Esophagus muscularis mucosa (tissue), 4 donors: ENCODE measurements around the gene SMTN. TPM values are rescaled to one million over a fixed set of nuclear protein-coding genes. Genes with fewer than 3 reads are reported as not detected.

ENCODE experiments used
- DNase-seq: peaks from one replicate; pipeline ENCODE4 v3.0.0-alpha.2; 2017; ENCODE audit errors: extremely low spot score
- H3K27ac ChIP-seq, 4 donors: fragments of 200-600 bp; sonication (generic); replicated peaks in 1 of 4; 1 replicate in 3 of 4; 2 replicates in 1 of 4; pipeline ENCODE4 v1.5.1; 2016 to 2019; ENCODE audit warnings: mild to moderate bottlenecking in 1 of 4
- H3K27me3 ChIP-seq, 4 donors: fragments of 200-600 bp; sonication (generic); one replicate each; pipeline versions ENCODE4 v1.5.1 to v1.6.0; 2016 to 2019
- H3K36me3 ChIP-seq, 4 donors: fragments of 200-600 bp; sonication (generic); one replicate each; pipeline ENCODE4 v1.5.1; 2016 to 2019
- H3K4me1 ChIP-seq, 4 donors: fragments of 200-600 bp; sonication (generic); one replicate each; pipeline ENCODE4 v1.5.1; 2016 to 2019
- H3K4me3 ChIP-seq, 4 donors: fragments of 200-600 bp; sonication (generic); 1 replicate in 2 of 4; 2 replicates in 2 of 4; pipeline ENCODE4 v1.5.1; 2016 to 2019; ENCODE audit warnings: mild to moderate bottlenecking in 4 of 4, moderate library complexity in 1 of 4
- H3K9me3 ChIP-seq, 4 donors: fragments of 200-600 bp; sonication (generic); 1 replicate in 3 of 4; 2 replicates in 1 of 4; pipeline ENCODE4 v1.5.1; 2016 to 2019
- CTCF ChIP-seq, 3 experiments: fragments of 200-600 bp in 2 of 3; fragments of 450-650 bp in 1 of 3; sonication (generic) in 2 of 3; IDR thresholded peaks; one replicate each; pipeline ENCODE4 v1.5.1; 2017 to 2019; ENCODE audit warnings: antibody characterized with exemption in 3 of 3, mild to moderate bottlenecking in 2 of 3, moderate library complexity in 1 of 3
- EP300 ChIP-seq: sonication (generic); formaldehyde crosslinking; IDR thresholded peaks from one replicate; pipeline ENCODE4 v1.6.1; 2017; ENCODE audit warnings: antibody characterized with exemption
- POLR2A ChIP-seq: fragments of 450-650 bp; IDR thresholded peaks from one replicate; pipeline ENCODE4 v1.6.1; 2017; ENCODE audit warnings: antibody characterized with exemption, moderate library complexity, mild to moderate bottlenecking, low read depth
- POLR2AphosphoS5 ChIP-seq, 2 donors: sonication (generic); formaldehyde crosslinking; IDR thresholded peaks; one replicate each; pipeline ENCODE4 v1.6.1; 2017; ENCODE audit warnings: antibody characterized with exemption in 2 of 2
- WGBS: methylation state at CpG from one replicate; pipeline ENCODE4 v1.1.5; 2018; 5-methylcytosine and 5-hydroxymethylcytosine counted together
- intact Hi-C: fragments of 100-400 bp; cut with DNase I; formaldehyde crosslinking; loops from one replicate; pipeline ENCODE4 v1.15.1; 2023
- total RNA-seq, 4 donors: library from RNA; depleted of rRNA; stranded (reverse); fragments of >200 nt; gene quantifications; one replicate each; pipeline versions ENCODE4 v1.1.0 to v1.2.1, GENCODE V29; 2016

Gene SMTN
- total RNA-seq, 4 donors from 2014 or later: 1,154 to 1,495 (median 1,416) TPM

- H3K4me1 ChIP-seq: peaks cover 47 to 88% (median 75%) of the 10 kb centered on the region in 4 donors
Measured at GRCh38 chr22:31089160-31090100, 8.3 kb downstream of the SMTN start.

GRCh38 chr22:31090217-31091085 lies 9.3 kb downstream of the SMTN start:
- peaks cover 56 to 93% (median 78%) of the 10 kb centered on the region in 4 donors for H3K4me1 ChIP-seq
- no peaks in the 10 kb centered on the region for H3K9me3 ChIP-seq
- TF ChIP-seq CTCF (IDR thresholded peaks at IDR 0.05) (no peak), POLR2A (peak; percentile 4), EP300 (peak; percentile 37), POLR2AphosphoS5 (IDR thresholded peaks at IDR 0.05) (peak in 1 of 2 donors; percentile 93)
- H3K27ac ChIP-seq: peak overlapping the region; percentile 98 to 99 (median 99)
- 44% methylated on average over 14 of the region's 15 CpGs for WGBS
- H3K27me3 ChIP-seq: no peaks in the 10 kb centered on the region
- peak overlapping the region; percentile 58 to 82 (median 62) for H3K4me3 ChIP-seq
- intact Hi-C loops: no loop called here
- DNase-seq: no peak
- H3K36me3 ChIP-seq: peaks cover 56 to 95% (median 84%) of the 10 kb centered on the region in 4 donors

More at GRCh38 chr22:31089160-31090100, 8.3 kb downstream of the SMTN start:
- WGBS: 31% methylated on average over 5 of the region's 9 CpGs
- no peaks in the 10 kb centered on the region for H3K9me3 ChIP-seq
- peak overlapping the region; percentile 98 to 99 (median 99) for H3K27ac ChIP-seq
- H3K36me3 ChIP-seq: peaks cover 47 to 85% (median 74%) of the 10 kb centered on the region in 4 donors
- H3K4me3 ChIP-seq: peak overlapping the region; percentile 39 to 82 (median 54)
- H3K27me3 ChIP-seq: no peaks in the 10 kb centered on the region
- TF ChIP-seq EP300 (no peak), CTCF (IDR thresholded peaks at IDR 0.05) (peak; percentile 86 to 92 (median 87)), POLR2AphosphoS5 (IDR thresholded peaks at IDR 0.05) (peak in 1 of 2 donors; percentile 58)
- peak; percentile 94 for DNase-seq
- intact Hi-C loops: loop anchor here (2.0 kb wide), 1 partner anchor 17 kb away; the partner anchor contains the start of gene SELENOM

GRCh38 chr22:31091106-31091975 lies 10.2 kb downstream of the SMTN start:
- 46% methylated on average over 11 of the region's 29 CpGs for WGBS
- peak; percentile 86 to 99 for TF ChIP-seq POLR2AphosphoS5 (IDR thresholded peaks at IDR 0.05)
- no peak for TF ChIP-seq EP300
- peak in 1 of 3 experiments; percentile 20 for TF ChIP-seq CTCF (IDR thresholded peaks at IDR 0.05)
- no peak for TF ChIP-seq POLR2A
- H3K36me3 ChIP-seq: peaks cover 61 to 97% (median 93%) of the 10 kb centered on the region in 4 donors
- intact Hi-C loops: no loop called here
- H3K4me3 ChIP-seq: peak overlapping the region; percentile 58 to 82 (median 62)
- H3K4me1 ChIP-seq: peaks cover 55 to 93% (median 78%) of the 10 kb centered on the region in 4 donors
- H3K27me3 ChIP-seq: no peaks in the 10 kb centered on the region
- H3K27ac ChIP-seq: peak overlapping the region; percentile 98 to 99 (median 99)
- no peak for DNase-seq
- H3K9me3 ChIP-seq: no peaks in the 10 kb centered on the region

GRCh38 chr22:31092161-31092560 lies 11.0 kb downstream of the SMTN start:
- no peak for DNase-seq
- Histone ChIP-seq H3K27ac (peak overlapping the region; percentile 98 to 99 (median 99)), H3K27me3 (no peaks in the 10 kb centered on the region), H3K36me3 (peaks cover 69 to 100% (median 100%) of the 10 kb centered on the region in 4 donors), H3K9me3 (no peaks in the 10 kb centered on the region), H3K4me3 (peak overlapping the region; percentile 58 to 82 (median 62)), H3K4me1 (peaks cover 55 to 93% (median 78%) of the 10 kb centered on the region in 4 donors)
- WGBS: 60% methylated on average over 7 of the region's 9 CpGs
- intact Hi-C loops: no loop called here
- TF ChIP-seq POLR2A (no peak), POLR2AphosphoS5 (IDR thresholded peaks at IDR 0.05) (no peak), CTCF (IDR thresholded peaks at IDR 0.05) (no peak), EP300 (no peak)
